Measurements from ENCODE around the gene PDE8B. TPM values are rescaled to one million over a fixed set of nuclear protein-coding genes. Genes with fewer than 3 reads are reported as not detected.

The PDE8B gene
- total RNA-seq, 1 donor from 2014 or later = 2.6 TPM

DNA sequence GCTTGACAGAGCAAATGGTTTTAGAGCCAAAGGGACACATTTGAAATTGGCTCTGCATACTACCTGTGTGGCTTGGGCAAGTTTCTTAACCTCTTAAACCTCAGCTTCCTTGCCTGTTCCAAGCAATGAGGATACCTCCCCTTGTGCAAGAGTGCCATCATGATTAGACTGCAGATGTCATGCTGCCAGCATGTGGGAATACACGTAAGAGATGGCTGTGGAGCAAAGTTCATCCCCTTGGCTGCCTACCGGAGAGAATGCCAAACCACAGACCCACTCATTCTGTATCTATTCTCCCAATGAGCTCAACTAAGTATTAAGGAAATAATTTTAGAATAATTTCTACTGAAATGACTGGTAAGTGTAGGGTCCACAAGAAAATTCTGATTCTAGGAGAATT lies 180.3 kb downstream of the PDE8B start:
- Mint-ChIP-seq H3K9me3 (ENCODE audit: low read depth) (peaks cover 9% of the 10 kb centered on the region), H3K4me3 (ENCODE audit: low read depth) (no peak overlapping the region), H3K27ac (no peak overlapping the region), H3K36me3 (ENCODE audit: insufficient read depth) (peaks cover 5% of the 10 kb centered on the region), H3K27me3 (no peaks in the 10 kb centered on the region), H3K4me1 (ENCODE audit: low read depth) (peaks cover 17% of the 10 kb centered on the region)
- TF ChIP-seq CTCF (IDR thresholded peaks at IDR 0.05; ENCODE audit: unreplicated experiment) = no peak
- DNase-seq (ENCODE audit: low spot score, unreplicated experiment) = no peak

GRCh38 chr5:77391240-77391765 lies 180.8 kb downstream of the PDE8B start:
- H3K27me3 Mint-ChIP-seq = no peaks in the 10 kb centered on the region
- TF ChIP-seq CTCF (IDR thresholded peaks at IDR 0.05; ENCODE audit: unreplicated experiment) = no peak
- peaks cover 22% of the 10 kb centered on the region for H3K4me1 Mint-ChIP-seq (ENCODE audit: low read depth)

GRCh38 chr5:77394064-77394715 lies 183.7 kb downstream of the PDE8B start:
- peaks cover 3% of the 10 kb centered on the region for H3K9me3 Mint-ChIP-seq (ENCODE audit: low read depth)
- TF ChIP-seq CTCF (IDR thresholded peaks at IDR 0.05; ENCODE audit: unreplicated experiment) = no peak
- H3K4me3 Mint-ChIP-seq (ENCODE audit: low read depth) = no peak overlapping the region
- H3K27me3 Mint-ChIP-seq = no peaks in the 10 kb centered on the region
- DNase-seq (ENCODE audit: low spot score, unreplicated experiment) = no peak
- peak overlapping the region; percentile 11 for H3K27ac Mint-ChIP-seq
- peaks cover 3% of the 10 kb centered on the region for H3K36me3 Mint-ChIP-seq (ENCODE audit: insufficient read depth)
- H3K4me1 Mint-ChIP-seq (ENCODE audit: low read depth) = peaks cover 32% of the 10 kb centered on the region

More at GRCh38 chr5:77391240-77391765, 180.8 kb downstream of the PDE8B start:
- peaks cover 5% of the 10 kb centered on the region for H3K36me3 Mint-ChIP-seq (ENCODE audit: insufficient read depth)
- H3K9me3 Mint-ChIP-seq (ENCODE audit: low read depth) = peaks cover 9% of the 10 kb centered on the region
- H3K4me3 Mint-ChIP-seq (ENCODE audit: low read depth) = no peak overlapping the region
- no peak overlapping the region for H3K27ac Mint-ChIP-seq
- DNase-seq (ENCODE audit: low spot score, unreplicated experiment) = no peak

- no peak for TF ChIP-seq CTCF (IDR thresholded peaks at IDR 0.05; ENCODE audit: unreplicated experiment)
- H3K9me3 Mint-ChIP-seq (ENCODE audit: low read depth) = no peaks in the 10 kb centered on the region
- H3K4me3 Mint-ChIP-seq (ENCODE audit: low read depth) = no peak overlapping the region
- no peaks in the 10 kb centered on the region for H3K27me3 Mint-ChIP-seq
- DNase-seq (ENCODE audit: low spot score, unreplicated experiment) = no peak
- no peaks in the 10 kb centered on the region for H3K36me3 Mint-ChIP-seq (ENCODE audit: insufficient read depth)
- H3K27ac Mint-ChIP-seq = peak overlapping the region; percentile 65
- H3K4me1 Mint-ChIP-seq (ENCODE audit: low read depth) = peaks cover 26% of the 10 kb centered on the region
These were observed 185.5 kb downstream of the PDE8B start for GRCh38 chr5:77396017-77396416.

DNA sequence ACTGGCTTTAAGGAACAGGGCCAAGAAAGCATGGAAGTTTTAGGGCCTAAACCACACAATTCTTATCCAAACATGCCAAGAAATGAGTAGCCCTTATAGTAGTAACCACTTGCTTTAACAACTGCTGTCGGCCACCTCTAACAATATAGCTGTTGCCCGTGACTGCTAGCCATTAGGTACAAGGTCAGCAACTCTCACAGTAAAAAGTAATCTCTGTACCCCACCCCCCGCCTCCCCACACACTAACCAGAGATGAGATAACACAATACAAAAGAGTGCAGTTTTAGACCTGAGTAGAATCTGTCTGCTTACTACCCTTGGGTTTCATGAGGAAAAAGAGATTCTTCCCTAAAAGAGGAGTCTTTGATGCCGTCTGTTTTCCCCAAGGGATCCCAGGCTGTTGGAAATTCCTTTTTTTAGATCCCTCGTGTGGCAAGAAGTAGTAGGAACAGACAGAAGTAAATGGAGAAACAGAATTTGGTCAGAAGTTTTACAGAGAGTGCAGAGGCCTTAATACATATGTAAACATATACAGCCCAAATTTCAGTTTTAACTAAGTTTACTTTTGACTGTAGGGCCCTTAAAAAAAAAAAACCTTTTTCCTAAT lies 187.3 kb downstream of the PDE8B start:
- DNase-seq (ENCODE audit: low spot score, unreplicated experiment) = no peak
- H3K4me1 Mint-ChIP-seq (ENCODE audit: low read depth) = peaks cover 26% of the 10 kb centered on the region
- H3K4me3 Mint-ChIP-seq (ENCODE audit: low read depth) = no peak overlapping the region
- H3K9me3 Mint-ChIP-seq (ENCODE audit: low read depth) = no peaks in the 10 kb centered on the region
- TF ChIP-seq CTCF (IDR thresholded peaks at IDR 0.05; ENCODE audit: unreplicated experiment) = peak; percentile 10
- peak overlapping the region; percentile 90 for H3K27ac Mint-ChIP-seq
- H3K27me3 Mint-ChIP-seq = no peaks in the 10 kb centered on the region
- H3K36me3 Mint-ChIP-seq (ENCODE audit: insufficient read depth) = no peaks in the 10 kb centered on the region
